Neutrophil (primary cell): ENCODE data around the gene SAMD8.
A peak's percentile ranks its signal among the peaks of the same experiment; 100 is the strongest.

Experiments used
- H3K27ac ChIP-seq: fragments of 200-600 bp; sonication (generic); 2 replicates; pipeline ENCODE4 v1.5.1; 2016; ENCODE audit warnings: mild to moderate bottlenecking, moderate library complexity
- H3K27me3 ChIP-seq: fragments of 200-600 bp; sonication (generic); 2 replicates; pipeline ENCODE4 v1.6.0; 2016; ENCODE audit warnings: mild to moderate bottlenecking
- H3K36me3 ChIP-seq: fragments of 200-600 bp; sonication (generic); 2 replicates; pipeline ENCODE4 v1.5.1; 2017
- H3K4me1 ChIP-seq, 2 experiments: fragments of 200-600 bp in 1 of 2; sonication (generic) in 1 of 2; 1 replicate in 1 of 2; 2 replicates in 1 of 2; pipeline versions ENCODE4 v1.5.1 to v1.6.1; 2013 to 2016; ENCODE audit warnings: low read depth in 1 of 2, low read length in 1 of 2, mild to moderate bottlenecking in 1 of 2, moderate library complexity in 1 of 2; ENCODE audit not compliant: control insufficient read depth in 1 of 2, insufficient read depth in 1 of 2
- H3K4me3 ChIP-seq, 2 experiments: fragments of 200-600 bp in 1 of 2; sonication (generic) in 1 of 2; 1 replicate in 1 of 2; 2 replicates in 1 of 2; pipeline ENCODE4 v1.5.1; 2013 to 2016; ENCODE audit warnings: low read depth in 1 of 2, low read length in 1 of 2, mild to moderate bottlenecking in 1 of 2, moderate library complexity in 1 of 2
- H3K9me3 ChIP-seq: fragments of 200-600 bp; sonication (generic); 2 replicates; pipeline ENCODE4 v1.5.1; 2016
- TF ChIP-seq, protein P1 (sequence below): fragments of 200-600 bp; sonication (generic); IDR thresholded peaks from 2 replicates; pipeline ENCODE4 v1.5.1; 2016; ENCODE audit warnings: antibody characterized with exemption

SAMD8 gene

DNA sequence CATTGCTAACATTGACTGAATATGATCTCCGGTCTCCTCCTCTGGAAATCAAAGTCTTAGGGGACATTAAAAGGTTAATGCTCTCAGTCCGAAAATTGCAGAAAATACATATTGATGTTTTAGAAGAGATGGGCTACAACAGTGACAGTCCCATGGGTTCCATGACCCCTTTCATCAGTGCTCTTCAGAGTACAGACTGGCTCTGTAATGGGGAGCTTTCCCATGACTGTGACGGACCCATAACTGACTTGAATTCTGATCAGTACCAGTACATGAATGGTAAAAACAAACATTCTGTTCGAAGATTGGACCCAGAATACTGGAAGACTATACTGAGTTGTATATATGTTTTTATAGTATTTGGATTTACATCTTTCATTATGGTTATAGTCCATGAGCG is 39.2 kb downstream of the SAMD8 start:
- TF ChIP-seq, protein P1, sequence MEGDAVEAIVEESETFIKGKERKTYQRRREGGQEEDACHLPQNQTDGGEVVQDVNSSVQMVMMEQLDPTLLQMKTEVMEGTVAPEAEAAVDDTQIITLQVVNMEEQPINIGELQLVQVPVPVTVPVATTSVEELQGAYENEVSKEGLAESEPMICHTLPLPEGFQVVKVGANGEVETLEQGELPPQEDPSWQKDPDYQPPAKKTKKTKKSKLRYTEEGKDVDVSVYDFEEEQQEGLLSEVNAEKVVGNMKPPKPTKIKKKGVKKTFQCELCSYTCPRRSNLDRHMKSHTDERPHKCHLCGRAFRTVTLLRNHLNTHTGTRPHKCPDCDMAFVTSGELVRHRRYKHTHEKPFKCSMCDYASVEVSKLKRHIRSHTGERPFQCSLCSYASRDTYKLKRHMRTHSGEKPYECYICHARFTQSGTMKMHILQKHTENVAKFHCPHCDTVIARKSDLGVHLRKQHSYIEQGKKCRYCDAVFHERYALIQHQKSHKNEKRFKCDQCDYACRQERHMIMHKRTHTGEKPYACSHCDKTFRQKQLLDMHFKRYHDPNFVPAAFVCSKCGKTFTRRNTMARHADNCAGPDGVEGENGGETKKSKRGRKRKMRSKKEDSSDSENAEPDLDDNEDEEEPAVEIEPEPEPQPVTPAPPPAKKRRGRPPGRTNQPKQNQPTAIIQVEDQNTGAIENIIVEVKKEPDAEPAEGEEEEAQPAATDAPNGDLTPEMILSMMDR: no peak
- H3K9me3 ChIP-seq: no peaks in the 10 kb centered on the region
- peaks cover 8% of the 10 kb centered on the region in 2 experiments for H3K4me1 ChIP-seq
- peaks cover 37% of the 10 kb centered on the region for H3K36me3 ChIP-seq
- H3K27ac ChIP-seq: no peak overlapping the region
- H3K4me3 ChIP-seq: no peak overlapping the region
- H3K27me3 ChIP-seq: no peaks in the 10 kb centered on the region

DNA sequence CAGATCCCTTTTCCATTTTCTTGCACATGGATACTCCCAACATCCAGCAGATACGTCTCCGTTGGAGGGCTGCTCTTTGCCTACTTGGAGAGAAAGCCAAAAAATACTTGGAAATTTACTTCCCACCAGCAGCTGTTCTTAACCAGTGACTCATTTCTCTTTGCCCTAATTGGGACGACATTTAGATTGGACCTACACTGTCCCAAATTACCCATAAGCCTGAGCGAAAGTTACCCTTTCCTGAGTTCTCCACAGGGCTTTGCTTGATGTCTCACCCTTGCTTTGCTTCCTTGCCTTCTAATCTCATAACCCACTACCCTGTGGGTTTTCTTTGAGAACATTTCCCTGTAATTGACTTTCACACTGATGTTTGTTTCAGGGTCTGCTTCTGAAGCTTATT is 48.1 kb downstream of the SAMD8 start:
- Histone ChIP-seq H3K4me1 (peaks cover 9 to 11% of the 10 kb centered on the region in 2 experiments), H3K36me3 (peaks cover 21% of the 10 kb centered on the region), H3K4me3 (no peak overlapping the region), H3K27me3 (no peaks in the 10 kb centered on the region), H3K9me3 (no peaks in the 10 kb centered on the region), H3K27ac (no peak overlapping the region)
- TF ChIP-seq, protein P1: no peak

DNA sequence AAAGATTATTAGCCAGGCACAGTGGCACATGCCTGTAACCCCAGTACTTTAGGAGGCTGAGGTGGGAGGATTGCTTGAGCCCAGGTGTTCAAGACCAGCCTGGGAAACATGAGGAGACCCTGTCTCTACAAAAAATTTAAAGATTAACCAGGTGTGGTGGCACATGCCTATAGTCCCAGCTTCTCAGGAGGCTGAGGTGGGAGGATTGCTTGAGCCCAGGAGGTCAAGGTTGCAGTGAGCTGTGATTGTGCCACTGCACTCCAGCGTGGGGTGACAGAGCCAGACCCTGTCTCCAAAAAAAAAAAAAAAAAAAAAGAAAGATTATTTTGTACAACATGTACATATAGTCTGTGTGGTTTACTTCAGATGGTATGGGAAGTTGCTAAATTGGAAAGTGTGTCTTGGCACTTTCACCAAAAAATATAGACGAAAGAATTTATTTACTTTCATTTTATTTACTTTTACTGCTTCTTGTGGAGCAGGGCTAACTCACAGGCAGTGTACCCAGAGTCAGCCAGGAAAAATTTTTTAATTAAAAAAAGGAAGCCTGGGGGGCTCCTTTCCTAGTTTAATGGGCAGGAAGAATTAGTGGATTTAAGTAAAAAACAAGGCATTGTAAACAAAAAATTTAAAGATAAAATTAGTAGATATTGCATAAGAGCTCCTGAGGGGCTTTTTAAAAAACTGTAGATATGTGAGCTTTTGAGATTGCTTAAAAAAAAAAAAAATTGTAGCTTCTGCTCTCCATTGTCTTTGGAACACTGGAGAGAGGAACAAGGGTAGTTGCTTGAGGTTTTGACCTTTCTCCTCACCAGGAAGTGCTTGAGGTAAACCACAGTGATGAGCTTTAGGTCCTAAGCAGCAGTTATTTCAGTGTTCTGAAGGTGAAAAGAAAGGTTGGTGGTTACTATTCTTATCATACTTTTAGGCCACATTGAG is 54.5 kb downstream of the SAMD8 start:
- peak overlapping the region in 1 of 2 experiments; percentile 12 for H3K4me3 ChIP-seq
- TF ChIP-seq, protein P1: no peak

DNA sequence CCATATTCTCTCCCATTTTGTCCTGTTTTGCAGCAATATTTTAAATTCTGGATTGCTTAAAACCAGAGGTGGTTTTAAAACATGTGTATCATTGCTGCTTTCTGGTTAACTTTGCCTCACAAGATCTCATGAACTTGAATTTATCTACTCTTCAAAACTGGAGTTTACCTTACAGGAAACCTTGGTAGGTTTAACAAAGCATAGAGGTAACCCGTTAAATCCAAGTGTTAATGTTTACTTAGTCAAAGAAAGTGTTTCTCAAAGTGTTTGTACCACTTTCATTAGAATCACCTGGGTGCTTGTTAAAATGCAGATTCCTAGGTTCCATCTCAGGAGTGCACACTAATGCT is 55.1 kb downstream of the SAMD8 start:
- TF ChIP-seq, protein P1: no peak
- Histone ChIP-seq H3K9me3 (no peaks in the 10 kb centered on the region), H3K36me3 (peaks cover 22% of the 10 kb centered on the region), H3K27ac (peak overlapping the region; percentile 64), H3K4me1 (peaks cover 33% of the 10 kb centered on the region in 2 experiments), H3K4me3 (peak overlapping the region in 1 of 2 experiments; percentile 12), H3K27me3 (no peaks in the 10 kb centered on the region)

More for the DNA sequence above, 54.5 kb downstream of the SAMD8 start:
- Histone ChIP-seq H3K27me3 (no peaks in the 10 kb centered on the region), H3K36me3 (peaks cover 18% of the 10 kb centered on the region), H3K27ac (peak overlapping the region; percentile 64), H3K9me3 (no peaks in the 10 kb centered on the region), H3K4me1 (peaks cover 35 to 37% of the 10 kb centered on the region in 2 experiments)

DNA sequence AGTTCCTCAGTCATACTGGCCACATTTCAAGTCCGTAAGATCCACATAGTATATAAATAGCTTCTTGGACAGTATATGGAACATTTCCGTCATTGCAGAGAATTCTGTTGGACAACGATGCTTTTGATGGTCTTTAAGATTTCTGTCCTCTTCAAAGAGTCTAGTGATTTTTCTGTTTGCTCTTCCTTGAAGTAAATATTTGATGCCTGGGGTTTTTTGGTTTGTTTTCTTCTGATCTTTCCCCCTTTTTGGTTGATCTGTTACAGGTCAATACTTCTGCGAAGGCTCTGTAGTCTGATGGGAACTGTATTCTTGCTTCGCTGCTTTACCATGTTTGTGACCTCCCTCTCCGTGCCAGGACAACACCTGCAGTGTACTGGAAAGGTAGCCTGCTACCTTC is 56.8 kb downstream of the SAMD8 start:
- TF ChIP-seq, protein P1: no peak
- H3K27me3 ChIP-seq: no peaks in the 10 kb centered on the region
- H3K27ac ChIP-seq: no peak overlapping the region
- H3K4me1 ChIP-seq: peaks cover 25 to 26% of the 10 kb centered on the region in 2 experiments
- no peak overlapping the region for H3K4me3 ChIP-seq
- peaks cover 39% of the 10 kb centered on the region for H3K36me3 ChIP-seq
- H3K9me3 ChIP-seq: no peaks in the 10 kb centered on the region
